ENCODE data around the gene AXIN2.

The AXIN2 gene, protein sequence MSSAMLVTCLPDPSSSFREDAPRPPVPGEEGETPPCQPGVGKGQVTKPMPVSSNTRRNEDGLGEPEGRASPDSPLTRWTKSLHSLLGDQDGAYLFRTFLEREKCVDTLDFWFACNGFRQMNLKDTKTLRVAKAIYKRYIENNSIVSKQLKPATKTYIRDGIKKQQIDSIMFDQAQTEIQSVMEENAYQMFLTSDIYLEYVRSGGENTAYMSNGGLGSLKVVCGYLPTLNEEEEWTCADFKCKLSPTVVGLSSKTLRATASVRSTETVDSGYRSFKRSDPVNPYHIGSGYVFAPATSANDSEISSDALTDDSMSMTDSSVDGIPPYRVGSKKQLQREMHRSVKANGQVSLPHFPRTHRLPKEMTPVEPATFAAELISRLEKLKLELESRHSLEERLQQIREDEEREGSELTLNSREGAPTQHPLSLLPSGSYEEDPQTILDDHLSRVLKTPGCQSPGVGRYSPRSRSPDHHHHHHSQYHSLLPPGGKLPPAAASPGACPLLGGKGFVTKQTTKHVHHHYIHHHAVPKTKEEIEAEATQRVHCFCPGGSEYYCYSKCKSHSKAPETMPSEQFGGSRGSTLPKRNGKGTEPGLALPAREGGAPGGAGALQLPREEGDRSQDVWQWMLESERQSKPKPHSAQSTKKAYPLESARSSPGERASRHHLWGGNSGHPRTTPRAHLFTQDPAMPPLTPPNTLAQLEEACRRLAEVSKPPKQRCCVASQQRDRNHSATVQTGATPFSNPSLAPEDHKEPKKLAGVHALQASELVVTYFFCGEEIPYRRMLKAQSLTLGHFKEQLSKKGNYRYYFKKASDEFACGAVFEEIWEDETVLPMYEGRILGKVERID

GRCh38 chr17:65561452-65562205 lies at the start of gene AXIN2:
Gene AXIN2, minus strand, starts transcription at chr17:65561648. Its CDS starts 3,028 bp downstream, at chr17:65558620.
- in situ Hi-C loops (cut with MboI; ENCODE audit: low sequenced_read_pairs, unreplicated experiment): no loop called here

GRCh38 chr17:65609749-65610148 lies 48.3 kb upstream of the AXIN2 start:
- TF ChIP-seq, protein P1, sequence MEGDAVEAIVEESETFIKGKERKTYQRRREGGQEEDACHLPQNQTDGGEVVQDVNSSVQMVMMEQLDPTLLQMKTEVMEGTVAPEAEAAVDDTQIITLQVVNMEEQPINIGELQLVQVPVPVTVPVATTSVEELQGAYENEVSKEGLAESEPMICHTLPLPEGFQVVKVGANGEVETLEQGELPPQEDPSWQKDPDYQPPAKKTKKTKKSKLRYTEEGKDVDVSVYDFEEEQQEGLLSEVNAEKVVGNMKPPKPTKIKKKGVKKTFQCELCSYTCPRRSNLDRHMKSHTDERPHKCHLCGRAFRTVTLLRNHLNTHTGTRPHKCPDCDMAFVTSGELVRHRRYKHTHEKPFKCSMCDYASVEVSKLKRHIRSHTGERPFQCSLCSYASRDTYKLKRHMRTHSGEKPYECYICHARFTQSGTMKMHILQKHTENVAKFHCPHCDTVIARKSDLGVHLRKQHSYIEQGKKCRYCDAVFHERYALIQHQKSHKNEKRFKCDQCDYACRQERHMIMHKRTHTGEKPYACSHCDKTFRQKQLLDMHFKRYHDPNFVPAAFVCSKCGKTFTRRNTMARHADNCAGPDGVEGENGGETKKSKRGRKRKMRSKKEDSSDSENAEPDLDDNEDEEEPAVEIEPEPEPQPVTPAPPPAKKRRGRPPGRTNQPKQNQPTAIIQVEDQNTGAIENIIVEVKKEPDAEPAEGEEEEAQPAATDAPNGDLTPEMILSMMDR (IDR thresholded peaks at IDR 0.05; ENCODE audit: borderline replicate concordance, control extremely low read depth, extremely low read depth, insufficient read depth, missing control alignments): no peak

More at GRCh38 chr17:65561452-65562205, at the start of gene AXIN2:
- peak; percentile 92 for DNase-seq (ENCODE audit: low spot score)
- TF ChIP-seq, protein P1 (IDR thresholded peaks at IDR 0.05; ENCODE audit: borderline replicate concordance, control extremely low read depth, extremely low read depth, insufficient read depth, missing control alignments): no peak

GRCh38 chr17:65609286-65609685 lies 47.8 kb upstream of the AXIN2 start:
- DNase-seq (ENCODE audit: low spot score): no peak
- in situ Hi-C loops (cut with MboI; ENCODE audit: low sequenced_read_pairs, unreplicated experiment): no loop called here
- TF ChIP-seq, protein P1 (IDR thresholded peaks at IDR 0.05; ENCODE audit: borderline replicate concordance, control extremely low read depth, extremely low read depth, insufficient read depth, missing control alignments): no peak

More at GRCh38 chr17:65609749-65610148, 48.3 kb upstream of the AXIN2 start:
- no peak for DNase-seq (ENCODE audit: low spot score)
- in situ Hi-C loops (cut with MboI; ENCODE audit: low sequenced_read_pairs, unreplicated experiment): no loop called here

- TF ChIP-seq, protein P1 (IDR thresholded peaks at IDR 0.05; ENCODE audit: borderline replicate concordance, control extremely low read depth, extremely low read depth, insufficient read depth, missing control alignments): no peak
- DNase-seq (ENCODE audit: low spot score): no peak
- in situ Hi-C loops (cut with MboI; ENCODE audit: low sequenced_read_pairs, unreplicated experiment): no loop called here
Measured at GRCh38 chr17:65604070-65604469, 42.6 kb upstream of the AXIN2 start.

DNA sequence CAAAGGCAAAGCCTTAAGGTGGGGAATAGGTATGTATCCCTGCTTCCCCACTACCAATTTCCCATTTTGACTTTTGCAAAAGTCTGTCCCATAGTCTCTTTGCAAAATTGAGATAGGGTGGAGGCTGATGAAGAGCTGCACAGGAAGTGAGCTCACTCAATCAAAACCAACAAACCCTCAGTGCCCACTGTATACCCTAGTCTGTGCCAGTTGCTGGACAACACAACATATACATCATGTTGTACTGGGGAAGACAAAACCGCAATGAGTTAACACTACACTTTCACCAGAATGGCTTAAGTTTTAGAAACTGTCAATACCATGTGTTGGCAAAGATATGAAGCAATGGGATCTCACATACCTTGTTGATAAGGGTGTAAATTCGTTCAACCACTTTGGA lies 40.4 kb upstream of the AXIN2 start:
- DNase-seq (ENCODE audit: low spot score): no peak
- TF ChIP-seq, protein P1 (IDR thresholded peaks at IDR 0.05; ENCODE audit: borderline replicate concordance, control extremely low read depth, extremely low read depth, insufficient read depth, missing control alignments): no peak
- in situ Hi-C loops (cut with MboI; ENCODE audit: low sequenced_read_pairs, unreplicated experiment): no loop called here

DNA sequence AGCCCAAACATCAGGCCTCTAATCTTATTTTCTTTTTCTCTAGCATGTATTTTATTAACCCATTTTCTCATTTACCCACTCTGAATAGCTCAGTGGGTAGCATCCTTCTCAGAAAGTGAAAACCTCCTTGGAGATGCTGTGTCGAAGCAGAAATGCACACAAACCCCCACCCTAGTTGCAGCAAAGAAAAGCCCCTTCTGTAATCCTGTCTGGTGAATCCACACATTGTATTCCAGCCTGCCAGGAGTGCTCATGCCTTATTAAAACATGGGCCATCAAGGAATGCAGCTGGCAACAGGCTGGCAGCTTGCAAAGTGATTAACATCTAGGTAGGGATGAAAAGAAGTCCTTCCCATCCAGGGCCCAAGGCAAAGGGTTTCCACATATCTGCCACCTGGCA lies 39.7 kb upstream of the AXIN2 start:
- in situ Hi-C loops (cut with MboI; ENCODE audit: low sequenced_read_pairs, unreplicated experiment): no loop called here
- TF ChIP-seq, protein P1 (IDR thresholded peaks at IDR 0.05; ENCODE audit: borderline replicate concordance, control extremely low read depth, extremely low read depth, insufficient read depth, missing control alignments): no peak
- no peak for DNase-seq (ENCODE audit: low spot score)
